ENCODE data around the gene FOXD3.

The FOXD3 gene

DNA sequence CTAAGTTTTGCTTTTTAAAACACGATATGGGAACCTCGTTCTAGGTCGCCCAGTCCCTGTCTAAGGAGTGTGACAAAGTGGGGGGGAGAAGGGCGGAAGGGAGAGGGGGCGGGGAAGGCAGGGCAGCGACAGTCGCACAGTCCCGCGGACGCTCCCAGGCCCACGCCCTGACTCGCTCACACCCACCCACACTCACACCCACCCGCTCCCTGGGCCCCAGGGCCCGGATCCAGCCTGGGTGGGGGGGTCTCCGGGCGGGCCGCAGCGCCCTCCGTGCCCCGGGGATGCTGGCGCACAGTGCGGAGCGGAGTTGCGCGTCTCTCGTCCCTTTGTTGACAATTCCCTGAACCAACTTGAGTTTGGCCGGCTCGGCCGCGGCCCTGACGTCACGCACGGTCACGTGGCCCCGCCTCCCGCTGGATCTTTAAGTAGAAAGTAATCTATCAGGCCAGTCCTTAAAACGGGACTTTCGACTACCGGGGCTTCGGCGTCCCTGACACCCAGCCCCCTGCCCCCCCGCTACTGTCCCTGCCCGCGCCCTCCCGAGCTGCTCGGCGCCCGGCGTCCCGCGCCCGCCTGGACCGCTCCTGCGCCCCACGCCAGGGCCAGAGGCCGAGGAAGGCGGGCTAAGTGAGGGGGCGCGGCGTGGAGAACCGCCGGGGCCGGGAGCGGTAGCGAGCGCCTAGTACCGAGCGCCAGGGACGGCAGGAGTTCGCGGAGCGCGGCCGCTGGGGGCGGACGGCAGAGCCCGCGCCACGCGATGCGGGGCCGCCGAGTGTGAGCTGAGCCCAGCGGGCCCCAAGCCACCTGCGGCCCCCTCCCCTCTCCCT is at the start of gene FOXD3:
Gene FOXD3, plus strand, starts transcription at position 454 of the 830 bp plus-strand sequence. CDS start 492 bp downstream, outside the sequence.
- DNase-seq, result peak; percentile 32 to 36
- Mint-ChIP-seq H3K9me3 (peaks cover 6 to 11% of the 10 kb centered on the region in 2 donors), H3K27me3 (peaks cover 94% of the 10 kb centered on the region)

DNA sequence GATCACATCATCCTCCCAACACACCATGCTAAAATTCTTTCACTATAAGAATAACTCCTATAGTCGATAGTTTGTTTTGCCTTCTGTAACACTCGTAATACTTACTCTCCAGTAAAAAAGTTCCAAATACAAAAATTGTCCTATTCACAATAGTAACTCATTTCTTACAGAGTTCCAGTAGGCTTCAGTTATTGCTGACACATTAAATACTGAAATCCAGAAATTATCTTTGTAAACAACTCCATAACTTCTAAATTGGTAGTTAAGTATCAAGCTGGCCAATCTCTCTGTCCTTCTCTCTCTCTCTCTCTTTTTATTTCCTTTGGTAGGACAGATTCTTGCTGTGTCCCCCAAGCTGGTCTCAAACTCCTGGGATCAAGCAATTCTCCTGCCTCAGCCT is 49.6 kb upstream of the FOXD3 start:
- no peaks in the 10 kb centered on the region for H3K9me3 Mint-ChIP-seq
- no peak for ATAC-seq
- H3K4me1 Mint-ChIP-seq, result no peaks in the 10 kb centered on the region
- no peak for DNase-seq
- H3K27me3 Mint-ChIP-seq, result peaks cover 33% of the 10 kb centered on the region
- no peak overlapping the region for H3K27ac Mint-ChIP-seq
- H3K4me3 Mint-ChIP-seq, result no peak overlapping the region

More for the DNA sequence above, at the start of gene FOXD3:
- Mint-ChIP-seq H3K4me1 (peaks cover 63% of the 10 kb centered on the region), H3K27ac (peak within 1 kb of the TSS; percentile 57 to 78), H3K4me3 (peak within 1 kb of the TSS; percentile 86 to 92)
- ATAC-seq, result peak; percentile 60

DNA sequence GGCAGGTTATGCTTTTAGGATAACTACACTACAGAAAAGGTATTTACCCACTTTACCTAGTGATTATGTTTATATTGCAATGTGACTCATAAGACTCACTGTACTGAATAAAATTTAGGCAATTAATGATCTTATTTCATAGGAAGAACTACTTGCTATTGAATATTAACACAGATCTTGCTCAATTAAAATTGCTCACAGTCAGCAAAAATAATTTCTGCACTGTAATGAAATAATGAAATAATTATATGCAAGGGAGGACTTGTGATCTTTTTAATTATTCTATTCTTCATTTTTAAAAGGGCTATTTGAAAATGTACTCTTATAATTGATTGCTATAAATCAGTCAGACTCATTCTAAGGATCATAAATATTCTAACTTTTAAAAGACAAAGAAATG is 48.0 kb upstream of the FOXD3 start:
- DNase-seq (no peak), ATAC-seq (no peak)
- H3K4me3 Mint-ChIP-seq, result no peak overlapping the region
- no peaks in the 10 kb centered on the region for H3K4me1 Mint-ChIP-seq
- H3K9me3 Mint-ChIP-seq, result no peaks in the 10 kb centered on the region
- H3K27me3 Mint-ChIP-seq, result peaks cover 21% of the 10 kb centered on the region
- H3K27ac Mint-ChIP-seq, result no peak overlapping the region

DNA sequence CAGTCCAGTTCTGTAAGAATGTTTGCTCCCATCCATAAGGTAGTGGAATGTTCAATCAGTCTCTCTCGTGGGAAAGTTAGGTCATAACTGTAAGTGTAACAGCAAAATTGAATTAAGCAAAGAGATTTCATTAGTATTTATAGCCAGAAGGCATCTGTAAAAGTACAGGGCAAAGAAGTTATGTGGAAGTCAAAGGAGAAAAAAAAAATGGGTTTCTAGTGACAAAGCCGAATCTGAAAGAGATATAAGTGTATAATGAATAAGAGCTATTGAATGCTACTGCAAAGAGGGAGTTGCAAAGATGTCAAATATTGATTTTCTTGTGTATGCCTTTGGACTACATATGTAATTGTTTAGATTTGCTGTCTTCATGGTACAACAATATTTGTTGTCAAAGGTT is 47.4 kb upstream of the FOXD3 start:
- Mint-ChIP-seq H3K9me3 (no peaks in the 10 kb centered on the region), H3K27ac (no peak overlapping the region), H3K4me1 (no peaks in the 10 kb centered on the region), H3K27me3 (peaks cover 17% of the 10 kb centered on the region), H3K4me3 (no peak overlapping the region)
- no peak for DNase-seq
- no peak for ATAC-seq

DNA sequence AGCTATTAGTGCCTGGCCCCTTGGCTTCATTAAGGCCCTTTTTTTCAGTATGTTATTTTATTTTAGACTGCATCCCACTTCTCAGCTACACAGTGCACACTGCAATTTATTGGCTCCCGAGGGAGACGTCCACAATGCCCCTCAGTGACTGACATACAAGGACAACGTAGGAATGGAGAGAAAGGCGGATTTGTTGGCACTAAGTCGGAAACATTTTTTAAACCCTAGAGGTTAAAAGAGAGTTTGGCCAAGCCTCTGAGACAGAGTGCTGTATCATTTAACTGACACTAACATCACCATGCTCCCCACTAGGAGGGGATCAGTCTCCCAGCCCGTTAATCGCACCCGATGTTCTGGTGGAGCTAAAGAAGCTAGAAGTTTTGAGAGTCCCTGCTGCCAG is 45.7 kb upstream of the FOXD3 start:
- Mint-ChIP-seq H3K9me3 (no peaks in the 10 kb centered on the region), H3K4me1 (no peaks in the 10 kb centered on the region), H3K27ac (no peak overlapping the region), H3K27me3 (peaks cover 17% of the 10 kb centered on the region), H3K4me3 (no peak overlapping the region)
- no peak for DNase-seq
- no peak for ATAC-seq

DNA sequence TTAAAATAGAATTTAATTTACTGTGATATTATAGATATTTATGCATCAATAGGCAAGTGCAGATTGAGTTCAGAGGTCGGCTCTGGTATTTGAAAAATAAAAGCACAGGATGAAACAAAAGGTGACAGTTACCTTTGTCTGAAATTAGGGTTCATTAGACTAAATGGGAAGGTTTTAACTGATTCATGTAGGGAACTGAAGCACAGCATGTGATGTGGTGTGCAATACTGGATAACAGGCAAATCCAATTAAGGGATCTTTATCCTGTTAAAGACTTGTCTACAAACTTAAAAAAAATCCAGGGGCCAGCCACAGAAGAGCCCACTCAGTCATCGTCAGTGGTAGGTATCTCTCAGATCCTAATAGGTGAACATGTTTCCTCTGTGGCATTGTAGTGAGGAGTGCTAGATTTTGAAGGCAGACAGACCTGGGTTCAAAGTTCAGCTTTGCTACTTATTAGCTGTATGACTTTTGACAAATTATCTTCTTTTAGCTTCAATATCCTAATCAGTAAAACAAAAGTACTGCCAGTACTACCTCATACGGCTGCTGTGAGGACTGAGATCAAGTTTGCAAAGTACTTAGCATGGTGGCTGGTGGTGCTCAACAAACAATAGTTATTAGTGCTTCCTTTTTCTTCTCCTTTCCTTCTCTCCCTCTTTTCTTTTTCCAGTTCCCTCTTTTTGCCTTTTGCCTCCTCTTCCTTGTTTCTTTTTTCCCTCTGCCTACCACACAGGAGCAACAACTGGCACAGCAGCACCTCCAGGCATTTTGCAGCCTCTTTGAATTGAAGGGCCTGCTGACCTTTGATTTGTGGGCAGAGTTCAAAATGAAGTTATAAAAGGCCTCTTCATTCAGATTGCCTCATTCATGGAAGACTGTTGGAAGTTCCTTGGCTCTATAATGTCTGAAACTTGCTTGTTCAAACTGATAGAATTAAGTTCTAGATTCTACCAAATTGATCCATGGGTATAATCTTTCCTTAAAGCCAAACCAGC is 44.9 kb upstream of the FOXD3 start:
- H3K4me3 Mint-ChIP-seq, result no peak overlapping the region
- no peak overlapping the region for H3K27ac Mint-ChIP-seq
- no peaks in the 10 kb centered on the region for H3K4me1 Mint-ChIP-seq
- DNase-seq (no peak), ATAC-seq (no peak)
- no peaks in the 10 kb centered on the region for H3K9me3 Mint-ChIP-seq
- H3K27me3 Mint-ChIP-seq, result peaks cover 17% of the 10 kb centered on the region

DNA sequence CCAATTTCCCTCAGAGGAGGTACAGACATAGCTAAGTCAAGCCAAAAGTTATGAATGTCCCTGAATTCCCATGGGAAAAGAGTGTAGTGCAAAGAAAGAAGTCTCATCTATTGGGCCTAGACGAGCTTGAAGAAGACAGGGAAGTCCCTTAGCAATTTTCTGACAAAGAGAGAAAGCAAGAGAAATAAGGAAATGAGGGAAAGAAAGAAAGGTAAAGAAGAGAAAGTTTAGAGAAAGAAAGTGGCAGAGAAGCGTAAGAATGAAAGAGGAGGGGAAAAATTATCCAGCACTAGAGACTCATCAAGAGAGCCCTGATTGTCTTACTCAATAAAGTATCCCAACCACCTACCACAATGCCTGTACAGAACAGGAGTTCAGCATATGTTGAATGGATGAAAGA is 40.6 kb upstream of the FOXD3 start:
- H3K4me1 Mint-ChIP-seq, result no peaks in the 10 kb centered on the region
- no peaks in the 10 kb centered on the region for H3K9me3 Mint-ChIP-seq
- ATAC-seq, result no peak
- no peaks in the 10 kb centered on the region for H3K27me3 Mint-ChIP-seq
- no peak overlapping the region for H3K4me3 Mint-ChIP-seq
- H3K27ac Mint-ChIP-seq, result no peak overlapping the region
- DNase-seq, result no peak

DNA sequence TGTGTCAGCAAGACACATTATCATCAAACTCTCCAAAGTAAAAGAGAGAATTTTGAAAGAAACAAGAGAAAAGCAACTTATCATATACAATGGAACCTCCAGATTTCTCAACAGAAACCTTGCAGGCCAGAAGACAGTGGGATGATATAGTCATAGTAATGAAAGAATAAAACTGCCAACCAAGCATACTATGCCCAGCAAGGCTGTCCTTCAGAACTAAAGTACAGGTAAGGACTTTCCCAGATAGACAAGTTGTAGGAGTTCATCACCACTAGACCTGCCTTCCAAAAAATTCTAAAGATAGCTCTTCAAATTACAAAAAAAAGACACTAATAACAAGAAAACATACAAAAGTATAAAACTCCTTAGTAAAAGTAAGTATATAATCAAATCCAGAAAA is 33.2 kb upstream of the FOXD3 start:
- H3K27ac Mint-ChIP-seq, result no peak overlapping the region
- peaks cover 15% of the 10 kb centered on the region for H3K27me3 Mint-ChIP-seq
- DNase-seq, result no peak
- ATAC-seq, result no peak
- H3K9me3 Mint-ChIP-seq, result peaks cover 18 to 31% of the 10 kb centered on the region in 2 donors
- no peaks in the 10 kb centered on the region for H3K4me1 Mint-ChIP-seq
- H3K4me3 Mint-ChIP-seq, result no peak overlapping the region

DNA sequence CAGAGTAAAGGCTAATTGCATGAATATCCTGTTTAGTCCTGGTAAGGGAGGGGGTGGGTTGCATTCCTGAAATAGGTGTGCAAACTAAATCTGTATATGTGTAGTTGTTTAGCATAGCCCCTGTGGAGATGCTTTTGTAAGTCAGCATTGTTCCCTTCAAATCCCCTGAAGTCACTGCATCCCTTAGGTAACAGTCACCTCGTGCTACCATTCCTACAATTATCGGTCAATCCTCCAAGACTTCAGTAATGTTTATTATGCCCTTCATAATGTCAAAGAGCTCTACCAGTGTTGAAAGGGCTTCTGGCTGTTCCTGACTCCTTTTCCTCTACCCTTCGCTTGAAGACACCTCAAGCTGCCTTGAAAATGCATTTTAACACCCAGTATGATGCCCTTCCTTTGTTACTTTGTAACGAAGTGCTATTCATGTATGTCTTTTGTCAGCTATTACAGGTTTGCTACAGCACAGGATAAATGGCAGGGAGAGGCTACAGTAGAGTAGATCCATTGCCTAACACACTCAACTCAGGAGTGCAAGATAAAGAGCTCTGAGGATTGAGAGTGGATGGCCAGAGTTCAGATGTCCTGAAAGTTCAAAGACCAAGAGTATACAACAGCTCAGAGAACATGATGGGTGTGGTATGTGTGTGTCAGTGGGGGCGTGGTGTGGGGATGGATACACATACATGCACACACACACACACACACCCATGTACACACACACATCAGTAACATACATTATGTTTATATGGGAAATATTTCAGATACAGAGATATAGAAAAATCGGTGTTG is 27.4 kb upstream of the FOXD3 start:
- no peak overlapping the region for H3K4me3 Mint-ChIP-seq
- DNase-seq (no peak), ATAC-seq (no peak)
- no peak overlapping the region for H3K27ac Mint-ChIP-seq
- H3K9me3 Mint-ChIP-seq, result peaks cover 0 to under 1% of the 10 kb centered on the region in 2 donors
- no peaks in the 10 kb centered on the region for H3K4me1 Mint-ChIP-seq
- peaks cover 14% of the 10 kb centered on the region for H3K27me3 Mint-ChIP-seq

DNA sequence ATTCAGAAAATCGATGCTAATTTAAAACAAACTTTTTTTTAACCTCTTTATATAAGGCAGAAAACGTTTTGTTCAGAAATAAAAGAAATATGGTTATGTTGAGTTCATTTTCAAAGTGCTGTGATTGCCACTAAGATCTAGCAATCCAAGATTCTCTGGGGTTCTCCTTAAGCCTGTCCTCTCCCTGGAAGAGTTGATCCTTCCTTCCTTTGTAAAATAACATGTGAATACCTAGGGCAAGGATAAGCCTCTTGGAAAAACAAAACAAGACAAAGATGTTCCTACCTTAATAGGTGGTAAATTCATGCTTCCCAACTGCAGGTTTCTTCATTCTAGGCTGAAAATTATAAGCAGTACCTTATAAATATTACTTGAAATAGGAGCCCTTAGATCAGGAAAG is 18.0 kb upstream of the FOXD3 start:
- Mint-ChIP-seq H3K27me3 (peaks cover 51% of the 10 kb centered on the region), H3K4me1 (no peaks in the 10 kb centered on the region), H3K4me3 (no peak overlapping the region), H3K27ac (no peak overlapping the region), H3K9me3 (peaks cover 0 to 6% of the 10 kb centered on the region in 2 donors)
- DNase-seq (no peak), ATAC-seq (no peak)

DNA sequence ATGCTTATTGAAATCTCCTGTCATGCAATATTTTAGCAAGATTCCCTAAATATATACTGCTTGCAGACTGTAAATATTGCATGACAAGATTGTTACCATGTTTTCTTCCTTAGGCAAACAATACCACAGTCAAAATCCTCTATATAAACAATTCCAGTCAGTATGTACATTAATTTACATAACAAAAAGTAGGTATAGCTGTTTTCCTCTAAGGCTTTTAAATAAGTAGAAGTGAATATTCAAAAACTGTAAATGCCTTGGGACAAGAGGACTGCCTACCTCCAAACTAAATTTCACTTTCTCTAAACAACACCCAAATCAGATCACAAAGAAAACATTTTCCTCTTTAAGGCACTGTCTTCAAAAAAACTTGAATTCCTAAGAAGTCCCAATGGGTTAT is 17.3 kb upstream of the FOXD3 start:
- H3K27me3 Mint-ChIP-seq, result peaks cover 57% of the 10 kb centered on the region
- H3K27ac Mint-ChIP-seq, result no peak overlapping the region
- H3K4me1 Mint-ChIP-seq, result no peaks in the 10 kb centered on the region
- DNase-seq (no peak), ATAC-seq (no peak)
- peaks cover 0 to 6% of the 10 kb centered on the region in 2 donors for H3K9me3 Mint-ChIP-seq
- no peak overlapping the region for H3K4me3 Mint-ChIP-seq

DNA sequence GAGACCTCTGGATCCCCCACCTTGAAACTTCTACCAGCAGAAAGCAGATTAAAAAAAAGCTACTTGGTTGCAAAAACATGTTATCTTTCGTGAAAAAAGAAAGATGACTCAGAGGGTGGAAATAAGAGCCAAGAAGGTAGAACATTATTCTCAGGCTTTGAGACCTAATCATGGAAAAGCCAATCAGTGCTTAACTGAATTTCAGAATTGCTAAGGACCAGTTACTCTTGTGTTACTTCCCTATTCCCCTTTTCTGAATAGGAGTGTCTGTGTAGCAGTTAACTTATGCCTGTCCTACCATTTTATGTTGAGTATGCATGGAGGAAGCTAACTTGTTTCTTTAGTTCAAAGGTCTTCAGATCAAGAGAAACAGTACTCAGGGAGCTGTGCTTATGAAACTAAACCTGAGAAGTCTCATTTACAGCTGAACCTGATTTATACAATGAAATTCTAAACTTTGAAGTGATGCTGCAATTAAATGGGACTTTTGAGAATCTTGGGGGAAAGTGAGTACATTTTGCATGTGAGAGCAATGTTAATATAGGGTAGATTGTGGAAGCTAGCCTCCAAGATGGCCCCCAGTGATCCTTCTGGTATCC is 15.1 kb upstream of the FOXD3 start:
- Mint-ChIP-seq H3K9me3 (peaks cover 0 to 6% of the 10 kb centered on the region in 2 donors), H3K27me3 (peaks cover 63% of the 10 kb centered on the region), H3K27ac (no peak overlapping the region), H3K4me3 (no peak overlapping the region), H3K4me1 (no peaks in the 10 kb centered on the region)
- ATAC-seq, result no peak
- no peak for DNase-seq

DNA sequence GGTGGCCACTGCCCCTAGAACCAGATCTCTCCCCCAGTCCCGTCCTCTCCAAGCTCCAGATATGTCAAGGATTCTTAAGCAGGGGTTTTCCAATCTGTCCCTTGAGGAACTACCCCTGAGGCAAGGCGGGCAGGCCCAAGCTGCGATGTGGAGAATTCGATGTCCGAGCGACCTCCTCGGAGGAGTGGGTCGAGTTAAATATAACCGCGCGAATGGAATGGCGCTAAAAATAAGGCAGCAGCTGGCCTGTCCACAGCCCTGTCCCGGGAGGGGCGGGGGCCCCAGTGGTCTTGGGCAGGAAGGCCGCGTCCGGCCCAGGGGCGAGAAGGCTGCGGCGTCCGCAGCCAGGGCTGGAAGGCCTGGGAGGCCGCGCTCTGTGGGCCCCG is 5.8 kb upstream of the FOXD3 start:
- ATAC-seq (no peak), DNase-seq (no peak)
- H3K4me3 Mint-ChIP-seq, result peak overlapping the region in 1 of 2 donors; percentile 21
- peaks cover 86% of the 10 kb centered on the region for H3K27me3 Mint-ChIP-seq
- peaks cover 6 to 11% of the 10 kb centered on the region in 2 donors for H3K9me3 Mint-ChIP-seq
- H3K4me1 Mint-ChIP-seq, result peaks cover 42% of the 10 kb centered on the region
- H3K27ac Mint-ChIP-seq, result no peak overlapping the region

DNA sequence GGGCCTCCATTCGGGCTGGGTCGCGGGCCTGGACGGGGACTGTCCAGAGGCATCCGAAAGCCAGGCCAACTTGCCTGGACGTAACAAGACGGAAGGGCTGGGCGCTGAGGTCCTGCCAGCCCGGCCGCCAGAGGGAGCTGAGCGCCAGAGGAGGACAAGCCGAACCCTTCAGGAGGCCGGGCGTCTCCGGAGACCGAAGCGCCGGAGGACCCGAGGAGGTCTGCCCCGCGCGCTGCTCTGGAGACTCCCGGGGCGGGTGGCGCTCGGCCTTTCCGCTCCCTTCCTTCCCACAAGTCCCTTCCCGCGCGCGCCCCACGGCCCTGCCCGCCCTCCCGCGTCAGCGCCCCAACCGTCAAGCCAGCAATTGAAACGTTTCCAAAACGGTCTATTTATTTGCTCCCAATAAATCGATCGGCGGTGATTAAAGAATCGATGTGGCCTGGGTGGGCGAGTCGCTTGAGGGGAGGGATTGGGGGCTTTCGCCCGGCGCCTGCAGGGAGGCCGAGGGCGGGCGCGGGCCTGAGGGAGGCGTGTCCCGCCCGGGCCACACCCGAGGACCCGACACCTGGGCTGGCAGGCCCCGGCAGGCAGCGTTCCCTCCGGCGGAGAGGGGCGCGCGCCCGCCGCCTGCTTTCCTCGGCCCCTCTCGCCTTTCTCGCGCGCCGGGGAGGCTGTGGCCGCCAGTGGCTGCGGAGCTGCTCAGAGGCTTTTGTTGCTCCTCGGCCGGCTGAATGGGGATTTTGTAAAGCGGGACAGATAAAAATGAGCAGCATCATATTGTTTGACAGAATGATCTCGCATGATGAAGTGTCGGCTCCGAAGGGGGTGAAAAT is 5.2 kb upstream of the FOXD3 start:
- DNase-seq (peak; percentile 64 to 74), ATAC-seq (peak; percentile 90)
- no peak overlapping the region for H3K27ac Mint-ChIP-seq
- peaks cover 6 to 11% of the 10 kb centered on the region in 2 donors for H3K9me3 Mint-ChIP-seq
- H3K4me3 Mint-ChIP-seq, result peak overlapping the region; percentile 74 to 78
- H3K27me3 Mint-ChIP-seq, result peaks cover 91% of the 10 kb centered on the region
- H3K4me1 Mint-ChIP-seq, result peaks cover 46% of the 10 kb centered on the region

Measured in stimulated activated naive CD8-positive, alpha-beta T cell treated with anti-CD3 and anti-CD28 coated beads, Interleukin-15, amount 100 ng/mL, for 72 hours (primary cell).